ENCODE measurements around the gene IGFLR1.

- TF ChIP-seq POLR2AphosphoS5 (IDR thresholded peaks at IDR 0.05): no peak
- no peak for TF ChIP-seq CTCF (IDR thresholded peaks at IDR 0.05)
- TF ChIP-seq EP300 (IDR thresholded peaks at IDR 0.05): no peak
- no peak for TF ChIP-seq POLR2A (IDR thresholded peaks at IDR 0.05)
These were observed 22.1 kb downstream of the IGFLR1 start for GRCh38 chr19:35720163-35720524.
